Astrocyte (in vitro differentiated cells and primary cell): ENCODE data around the gene COLEC11. TPM values are rescaled to one million over a fixed set of nuclear protein-coding genes. Genes with fewer than 3 reads are reported as not detected.

Source experiments
- DNase-seq: peaks from one replicate; pipeline ENCODE4 v3.0.0-alpha.2; 2010; ENCODE audit warnings: low read depth
- FAIRE-seq: peaks from 2 replicates; lab custom pipeline; 2011; peaks lifted over from hg19 to GRCh38; lab: Jason Lieb, UNC
- H2AFZ ChIP-seq: 2 replicates; pipeline ENCODE4 v1.6.0; 2012; ENCODE audit warnings: low read depth, low read length, inconsistent platforms
- H3K27ac ChIP-seq: 2 replicates; pipeline ENCODE4 v1.5.1; 2011; ENCODE audit warnings: low read depth, low read length, inconsistent platforms
- H3K27me3 ChIP-seq: 2 replicates; pipeline ENCODE4 v1.6.0; 2011; ENCODE audit warnings: low read length, inconsistent platforms; ENCODE audit not compliant: insufficient read depth
- H3K36me3 ChIP-seq: 2 replicates; pipeline ENCODE4 v1.5.1; 2011; ENCODE audit warnings: low read length, inconsistent platforms; ENCODE audit not compliant: insufficient read depth
- H3K4me1 ChIP-seq: 2 replicates; pipeline ENCODE4 v1.5.1; 2011; ENCODE audit warnings: low read length, inconsistent platforms; ENCODE audit not compliant: insufficient read depth
- H3K4me2 ChIP-seq: 2 replicates; pipeline ENCODE4 v1.6.0; 2012; ENCODE audit warnings: low read length, inconsistent platforms
- H3K4me3 ChIP-seq: 2 replicates; pipeline ENCODE4 v1.5.1; 2011; ENCODE audit warnings: low read depth, mild to moderate bottlenecking, low read length, inconsistent platforms; ENCODE audit not compliant: insufficient read depth
- H3K79me2 ChIP-seq: 2 replicates; pipeline ENCODE4 v1.6.0; 2012; ENCODE audit warnings: mild to moderate bottlenecking, low read length, inconsistent platforms; ENCODE audit not compliant: insufficient read depth
- H3K9ac ChIP-seq: 2 replicates; pipeline ENCODE4 v1.6.0; 2012; ENCODE audit warnings: mild to moderate bottlenecking, low read length, inconsistent platforms
- H3K9me3 ChIP-seq: 2 replicates; pipeline ENCODE4 v1.5.1; 2012; ENCODE audit warnings: low read depth, mild to moderate bottlenecking, low read length, inconsistent platforms; ENCODE audit not compliant: insufficient read depth
- H4K20me1 ChIP-seq: 2 replicates; pipeline ENCODE4 v1.6.0; 2012; ENCODE audit warnings: low read length, inconsistent platforms; ENCODE audit not compliant: insufficient read depth
- H3K27ac Mint-ChIP-seq: one replicate; pipeline ENCODE4 v1.8.0; 2021; ENCODE audit warnings: mild to moderate bottlenecking, mixed read lengths; ENCODE audit not compliant: unreplicated experiment
- H3K27me3 Mint-ChIP-seq: one replicate; pipeline ENCODE4 v1.8.0; 2021; ENCODE audit warnings: low read depth, mixed read lengths; ENCODE audit not compliant: unreplicated experiment
- H3K36me3 Mint-ChIP-seq: one replicate; pipeline ENCODE4 v1.8.0; 2021; ENCODE audit warnings: low read depth, mixed read lengths; ENCODE audit not compliant: unreplicated experiment
- H3K4me1 Mint-ChIP-seq: one replicate; pipeline ENCODE4 v1.8.0; 2021; ENCODE audit warnings: low read depth, mixed read lengths; ENCODE audit not compliant: unreplicated experiment
- H3K4me3 Mint-ChIP-seq: one replicate; pipeline ENCODE4 v1.8.0; 2021; ENCODE audit warnings: mild to moderate bottlenecking, moderate library complexity, mixed read lengths; ENCODE audit not compliant: unreplicated experiment
- H3K9me3 Mint-ChIP-seq: one replicate; pipeline ENCODE4 v1.8.0; 2021; ENCODE audit warnings: mild to moderate bottlenecking, mixed read lengths; ENCODE audit not compliant: unreplicated experiment
- EZH2 ChIP-seq: IDR thresholded peaks from 2 replicates; pipeline ENCODE4 v1.6.1; 2012; ENCODE audit warnings: mild to moderate bottlenecking, low read length, inconsistent platforms; ENCODE audit not compliant: insufficient read depth
- total RNA-seq: library from RNA; stranded (reverse); gene quantifications from 2 replicates; pipeline ENCODE4 v1.2.1, GENCODE V29; 2021
- TF ChIP-seq, protein P1 (sequence below): IDR thresholded peaks from 2 replicates; pipeline ENCODE4 v1.5.1; 2011; ENCODE audit warnings: low read depth, mild to moderate bottlenecking, inconsistent platforms, low read length, moderate library complexity; ENCODE audit not compliant: insufficient read depth

The COLEC11 gene
- total RNA-seq, 1 donor from 2014 or later = not detected

DNA sequence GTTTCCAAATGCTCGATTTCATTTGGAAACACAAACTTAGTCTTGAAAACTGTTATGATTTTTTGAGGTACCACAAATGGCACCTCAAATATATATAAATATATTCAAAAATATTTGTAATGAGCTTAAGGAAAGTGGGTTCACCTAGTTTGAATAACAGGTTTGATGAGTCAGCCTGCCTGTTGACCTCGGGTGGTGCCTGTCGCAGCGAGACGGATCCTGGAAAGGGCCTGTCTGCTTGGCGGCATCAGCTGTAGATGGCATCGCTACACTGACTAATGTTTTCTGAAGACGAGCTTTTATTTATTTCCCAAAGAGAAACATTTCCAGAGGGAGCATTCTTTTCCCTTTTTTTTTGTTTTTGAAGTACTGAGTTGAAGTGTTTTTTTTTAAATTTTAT lies 70.0 kb downstream of the COLEC11 start:
- Mint-ChIP-seq H3K9me3 (peaks cover 3% of the 10 kb centered on the region), H3K27ac (no peak overlapping the region), H3K27me3 (peaks cover 8% of the 10 kb centered on the region), H3K36me3 (no peaks in the 10 kb centered on the region), H3K4me3 (no peak overlapping the region), H3K4me1 (peaks cover 2% of the 10 kb centered on the region)
- no peak overlapping the region for H3K9ac ChIP-seq
- H2AFZ ChIP-seq = no peak overlapping the region
- H3K79me2 ChIP-seq = no peaks in the 10 kb centered on the region
- DNase-seq = no peak
- no peaks in the 10 kb centered on the region for H3K9me3 ChIP-seq
- H3K4me2 ChIP-seq = no peak overlapping the region
- no peaks in the 10 kb centered on the region for H3K4me1 ChIP-seq
- H3K27me3 ChIP-seq = peaks cover 2% of the 10 kb centered on the region
- H4K20me1 ChIP-seq = no peaks in the 10 kb centered on the region
- H3K27ac ChIP-seq = no peak overlapping the region
- TF ChIP-seq, protein P1, sequence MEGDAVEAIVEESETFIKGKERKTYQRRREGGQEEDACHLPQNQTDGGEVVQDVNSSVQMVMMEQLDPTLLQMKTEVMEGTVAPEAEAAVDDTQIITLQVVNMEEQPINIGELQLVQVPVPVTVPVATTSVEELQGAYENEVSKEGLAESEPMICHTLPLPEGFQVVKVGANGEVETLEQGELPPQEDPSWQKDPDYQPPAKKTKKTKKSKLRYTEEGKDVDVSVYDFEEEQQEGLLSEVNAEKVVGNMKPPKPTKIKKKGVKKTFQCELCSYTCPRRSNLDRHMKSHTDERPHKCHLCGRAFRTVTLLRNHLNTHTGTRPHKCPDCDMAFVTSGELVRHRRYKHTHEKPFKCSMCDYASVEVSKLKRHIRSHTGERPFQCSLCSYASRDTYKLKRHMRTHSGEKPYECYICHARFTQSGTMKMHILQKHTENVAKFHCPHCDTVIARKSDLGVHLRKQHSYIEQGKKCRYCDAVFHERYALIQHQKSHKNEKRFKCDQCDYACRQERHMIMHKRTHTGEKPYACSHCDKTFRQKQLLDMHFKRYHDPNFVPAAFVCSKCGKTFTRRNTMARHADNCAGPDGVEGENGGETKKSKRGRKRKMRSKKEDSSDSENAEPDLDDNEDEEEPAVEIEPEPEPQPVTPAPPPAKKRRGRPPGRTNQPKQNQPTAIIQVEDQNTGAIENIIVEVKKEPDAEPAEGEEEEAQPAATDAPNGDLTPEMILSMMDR = no peak
- TF ChIP-seq EZH2 = no peak
- no peak for FAIRE-seq
- no peaks in the 10 kb centered on the region for H3K36me3 ChIP-seq
- no peak overlapping the region for H3K4me3 ChIP-seq

DNA sequence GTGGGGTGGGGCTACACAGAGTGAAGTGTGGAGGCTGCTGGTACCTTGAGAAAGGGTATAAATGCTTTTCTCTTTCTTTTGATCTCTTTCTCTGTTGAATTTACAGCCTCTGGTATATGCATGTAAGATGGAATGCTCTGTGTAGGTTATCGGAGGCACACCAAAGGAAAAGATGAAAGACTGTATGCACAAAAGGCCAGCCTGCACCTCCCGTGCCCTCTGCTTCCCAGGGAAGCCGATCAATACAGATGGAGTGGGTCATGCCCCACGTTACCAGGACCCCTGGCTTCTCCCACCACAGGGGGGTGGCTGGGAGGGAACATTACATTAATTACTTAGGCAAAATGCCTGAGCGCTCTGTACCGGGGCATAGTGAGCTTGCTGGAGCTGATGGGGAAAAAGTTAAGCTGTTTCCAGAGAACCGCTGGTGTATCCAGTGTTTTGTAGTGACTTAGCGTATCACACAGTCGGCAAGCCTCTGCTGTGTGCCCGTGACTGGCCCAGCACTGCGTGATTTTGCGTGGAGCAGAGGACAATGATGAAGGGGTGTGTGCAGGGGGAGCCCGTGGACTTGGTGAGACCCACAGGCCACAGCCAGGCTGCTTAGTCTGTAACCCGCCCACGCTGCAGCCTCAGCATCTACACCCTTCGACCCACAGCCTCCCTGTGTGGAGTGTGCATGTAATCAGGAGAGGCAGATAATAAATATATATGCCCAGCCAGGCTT lies 71.1 kb downstream of the COLEC11 start:
- Mint-ChIP-seq H3K27me3 (peaks cover 12% of the 10 kb centered on the region), H3K4me3 (no peak overlapping the region), H3K27ac (no peak overlapping the region), H3K36me3 (no peaks in the 10 kb centered on the region), H3K9me3 (no peaks in the 10 kb centered on the region), H3K4me1 (no peaks in the 10 kb centered on the region)
- H3K27ac ChIP-seq = no peak overlapping the region
- H3K4me2 ChIP-seq = no peak overlapping the region
- H3K4me3 ChIP-seq = no peak overlapping the region
- H4K20me1 ChIP-seq = no peaks in the 10 kb centered on the region
- TF ChIP-seq EZH2 = no peak
- TF ChIP-seq, protein P1 = no peak
- H3K9me3 ChIP-seq = no peaks in the 10 kb centered on the region
- H3K9ac ChIP-seq = no peak overlapping the region
- no peaks in the 10 kb centered on the region for H3K36me3 ChIP-seq
- DNase-seq (no peak), FAIRE-seq (no peak)
- no peaks in the 10 kb centered on the region for H3K79me2 ChIP-seq
- H3K27me3 ChIP-seq = peaks cover 2% of the 10 kb centered on the region
- H3K4me1 ChIP-seq = no peaks in the 10 kb centered on the region
- H2AFZ ChIP-seq = no peak overlapping the region

DNA sequence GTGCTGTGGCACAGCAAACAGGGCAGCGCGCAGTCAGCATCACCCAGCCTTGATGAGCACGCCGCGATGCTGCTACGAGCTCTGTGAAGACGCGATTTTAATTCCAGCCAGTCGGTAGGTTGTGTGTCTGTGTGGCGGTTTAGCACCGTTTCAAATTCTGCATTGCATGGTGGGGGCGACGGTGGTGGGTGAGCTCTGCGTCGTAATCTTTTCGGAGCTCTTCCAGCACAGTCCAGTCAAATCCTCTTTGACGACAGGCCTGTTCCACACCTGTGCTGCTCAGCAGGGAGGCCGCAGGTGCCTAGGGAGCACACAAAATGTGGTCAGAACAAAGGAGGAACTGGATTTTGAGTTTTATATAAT lies 71.7 kb downstream of the COLEC11 start:
- no peaks in the 10 kb centered on the region for H3K4me1 ChIP-seq
- H3K4me3 ChIP-seq = no peak overlapping the region
- no peaks in the 10 kb centered on the region for H3K9me3 ChIP-seq
- DNase-seq = no peak
- no peak overlapping the region for H2AFZ ChIP-seq
- no peaks in the 10 kb centered on the region for H3K36me3 Mint-ChIP-seq
- no peak overlapping the region for H3K27ac Mint-ChIP-seq
- no peaks in the 10 kb centered on the region for H3K36me3 ChIP-seq
- H3K27me3 ChIP-seq = peaks cover 2% of the 10 kb centered on the region
- peaks cover 12% of the 10 kb centered on the region for H3K27me3 Mint-ChIP-seq
- no peak for FAIRE-seq
- no peaks in the 10 kb centered on the region for H4K20me1 ChIP-seq
- H3K79me2 ChIP-seq = no peaks in the 10 kb centered on the region
- H3K4me2 ChIP-seq = no peak overlapping the region
- no peak overlapping the region for H3K27ac ChIP-seq
- TF ChIP-seq, protein P1 = no peak
- TF ChIP-seq EZH2 = no peak
- H3K9ac ChIP-seq = no peak overlapping the region
- H3K4me1 Mint-ChIP-seq = no peaks in the 10 kb centered on the region
- H3K4me3 Mint-ChIP-seq = no peak overlapping the region
- no peaks in the 10 kb centered on the region for H3K9me3 Mint-ChIP-seq
